Body of pancreas (tissue), 4 donors: ENCODE data around the gene SPC24.

ENCODE experiments used
- CTCF ChIP-seq, 7 experiments: fragments of 450-650 bp in 4 of 7; fragments of 200-600 bp in 3 of 7; sonication (generic) in 3 of 7; IDR thresholded peaks; one replicate each; pipeline ENCODE4 v1.5.1; 2016 to 2019; ENCODE audit warnings: antibody characterized with exemption in 7 of 7
- POLR2A ChIP-seq, 3 donors: fragments of 450-650 bp; IDR thresholded peaks; one replicate each; pipeline ENCODE4 v1.6.1; 2016; ENCODE audit warnings: antibody characterized with exemption in 3 of 3, mild to moderate bottlenecking in 2 of 3

GRCh38 chr19:11159598-11160439, 4.2 kb upstream of the SPC24 start:
- TF ChIP-seq POLR2A (IDR thresholded peaks at IDR 0.05) (no peak), CTCF (IDR thresholded peaks at IDR 0.05) (peak in 1 of 7 experiments; percentile 5)
